Activated T-helper 17 cell treated with anti-CD3 and anti-CD28 coated beads, Interleukin-2, amount 50 U/mL, for 72 hours (primary cell): ENCODE data around the gene EML4. TPM values are rescaled to one million over a fixed set of nuclear protein-coding genes. Genes with fewer than 3 reads are reported as not detected.
"Not testable (repeated sequence)": the region's sequence is repeated elsewhere in the genome, so short reads cannot be mapped to it uniquely, and the experiment has no call there.

Experiments
- ATAC-seq: fragments of 150-1000 bp; cut with Tn5 transposase; replicated peaks from 2 replicates; pipeline ENCODE4 v1.10.0; 2021; ENCODE audit warnings: mild to moderate bottlenecking, moderate library complexity
- H3K27ac Mint-ChIP-seq: one replicate; pipeline ENCODE4 v1.8.0; 2022; ENCODE audit warnings: mixed read lengths
- H3K27me3 Mint-ChIP-seq: one replicate; pipeline ENCODE4 v1.8.0; 2022; ENCODE audit warnings: mixed read lengths
- H3K36me3 Mint-ChIP-seq: one replicate; pipeline ENCODE4 v1.8.0; 2022; ENCODE audit warnings: low read depth, mild to moderate bottlenecking, mixed read lengths
- H3K4me1 Mint-ChIP-seq: one replicate; pipeline ENCODE4 v1.8.0; 2022; ENCODE audit warnings: mixed read lengths
- H3K4me3 Mint-ChIP-seq: one replicate; pipeline ENCODE4 v1.8.0; 2022; ENCODE audit warnings: mild to moderate bottlenecking, mixed read lengths
- H3K9me3 Mint-ChIP-seq: one replicate; pipeline ENCODE4 v1.8.0; 2022; ENCODE audit warnings: mixed read lengths
- total RNA-seq, 2 donors: library from RNA; stranded (reverse); gene quantifications; one replicate each; pipeline ENCODE4 v1.2.3, GENCODE V29; 2022

EML4 gene
- total RNA-seq, 2 donors from 2014 or later, result 69.9 to 93.7 TPM

DNA sequence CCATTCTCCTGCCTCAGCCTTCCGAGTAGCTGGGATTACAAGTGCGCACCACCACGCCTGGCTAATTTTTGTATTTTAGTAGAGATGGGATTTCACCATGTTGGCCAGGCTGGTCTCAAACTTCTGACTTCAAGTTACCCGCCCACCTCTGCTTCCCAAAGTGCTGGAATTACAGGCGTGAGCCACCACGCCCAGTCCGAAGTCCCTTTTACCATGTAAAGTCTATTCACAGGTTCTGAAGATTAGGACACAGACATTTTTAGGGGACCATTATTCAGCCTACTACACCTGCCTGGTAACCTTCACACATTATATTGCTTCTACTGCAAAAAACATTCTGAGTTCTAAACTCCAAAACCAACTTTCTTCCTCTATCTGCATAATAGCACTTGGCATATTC, 210.9 kb downstream of the EML4 start:
- not testable (repeated sequence) for H3K36me3 Mint-ChIP-seq, H3K27ac Mint-ChIP-seq, H3K9me3 Mint-ChIP-seq, H3K27me3 Mint-ChIP-seq, H3K4me1 Mint-ChIP-seq, ATAC-seq, H3K4me3 Mint-ChIP-seq

DNA sequence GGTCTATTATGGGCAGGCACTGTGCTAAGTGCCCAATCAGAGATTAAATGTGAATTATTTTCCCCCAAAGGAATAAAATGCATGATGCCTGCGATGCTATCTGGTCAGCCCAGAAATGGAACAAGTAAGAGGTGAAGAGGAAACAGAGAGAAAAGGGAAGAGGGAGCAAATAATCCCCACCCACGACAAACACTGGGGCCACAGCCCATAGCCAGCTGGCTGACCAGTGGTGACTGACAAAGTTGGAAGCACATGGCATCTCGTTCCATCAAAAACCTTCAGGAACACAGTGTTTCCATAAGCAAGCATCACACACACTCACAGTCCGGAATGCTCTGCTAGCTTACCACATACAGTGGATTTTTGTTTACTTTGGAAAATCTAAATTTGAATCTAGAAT, 213.0 kb downstream of the EML4 start:
- no peaks in the 10 kb centered on the region for H3K36me3 Mint-ChIP-seq

More for the DNA sequence above, 213.0 kb downstream of the EML4 start:
- no peak overlapping the region for H3K4me3 Mint-ChIP-seq
- H3K27me3 Mint-ChIP-seq, result peaks cover 4% of the 10 kb centered on the region
- no peak overlapping the region for H3K27ac Mint-ChIP-seq
- H3K9me3 Mint-ChIP-seq, result no peaks in the 10 kb centered on the region
- no peak for ATAC-seq
- H3K4me1 Mint-ChIP-seq, result no peaks in the 10 kb centered on the region

Other genes with a start within 250 kb of the EML4 start
- gene PKDCC, start 121.3 kb upstream of the EML4 start, total RNA-seq, result not detected
- gene COX7A2L, start 191.9 kb downstream of the EML4 start, total RNA-seq, result 10 to 100 TPM; 60.7 to 94.8 TPM